Measurements from ENCODE around the gene SELENOO.

DNA sequence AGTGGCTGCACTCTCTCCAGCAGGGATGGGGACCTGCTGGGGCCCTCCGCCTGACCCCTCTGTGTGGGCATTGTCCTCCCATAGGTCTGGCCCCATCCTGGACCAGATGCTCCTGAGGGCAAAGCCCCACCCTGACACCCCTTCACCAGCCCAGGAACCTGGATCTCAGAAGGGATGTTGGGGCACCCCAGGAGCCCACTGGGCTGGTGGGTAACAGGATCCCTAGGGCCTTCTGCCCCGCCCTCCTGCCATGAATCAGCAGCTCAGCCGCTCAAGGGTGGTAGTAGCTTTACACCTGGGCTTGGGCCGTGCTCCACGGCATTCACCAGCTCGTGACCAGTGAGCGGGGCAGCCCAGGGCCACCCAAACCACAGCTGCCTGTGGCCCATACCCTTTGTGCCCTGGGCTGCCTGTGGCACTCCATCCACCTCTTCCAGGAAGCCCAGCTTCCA is 61.7 kb downstream of the SELENOO start:
- TF ChIP-seq, protein P1, sequence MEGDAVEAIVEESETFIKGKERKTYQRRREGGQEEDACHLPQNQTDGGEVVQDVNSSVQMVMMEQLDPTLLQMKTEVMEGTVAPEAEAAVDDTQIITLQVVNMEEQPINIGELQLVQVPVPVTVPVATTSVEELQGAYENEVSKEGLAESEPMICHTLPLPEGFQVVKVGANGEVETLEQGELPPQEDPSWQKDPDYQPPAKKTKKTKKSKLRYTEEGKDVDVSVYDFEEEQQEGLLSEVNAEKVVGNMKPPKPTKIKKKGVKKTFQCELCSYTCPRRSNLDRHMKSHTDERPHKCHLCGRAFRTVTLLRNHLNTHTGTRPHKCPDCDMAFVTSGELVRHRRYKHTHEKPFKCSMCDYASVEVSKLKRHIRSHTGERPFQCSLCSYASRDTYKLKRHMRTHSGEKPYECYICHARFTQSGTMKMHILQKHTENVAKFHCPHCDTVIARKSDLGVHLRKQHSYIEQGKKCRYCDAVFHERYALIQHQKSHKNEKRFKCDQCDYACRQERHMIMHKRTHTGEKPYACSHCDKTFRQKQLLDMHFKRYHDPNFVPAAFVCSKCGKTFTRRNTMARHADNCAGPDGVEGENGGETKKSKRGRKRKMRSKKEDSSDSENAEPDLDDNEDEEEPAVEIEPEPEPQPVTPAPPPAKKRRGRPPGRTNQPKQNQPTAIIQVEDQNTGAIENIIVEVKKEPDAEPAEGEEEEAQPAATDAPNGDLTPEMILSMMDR (conservative IDR thresholded peaks at IDR 0.05): no peak
- no peak for TF ChIP-seq EZH2 (IDR thresholded peaks at IDR 0.05; ENCODE audit: low read depth)

Data from PC-9 (cell line).